Lower leg skin (tissue), 3 donors: ENCODE measurements around the gene KRT3.

ENCODE experiments used
- CTCF ChIP-seq, 3 donors: fragments of 450-650 bp; IDR thresholded peaks; one replicate each; pipeline ENCODE4 v1.5.1; 2016; ENCODE audit warnings: antibody characterized with exemption in 3 of 3, mild to moderate bottlenecking in 3 of 3, moderate library complexity in 2 of 3
- POLR2A ChIP-seq, 2 donors: fragments of 450-650 bp; IDR thresholded peaks; one replicate each; pipeline ENCODE4 v1.6.1; 2016 to 2017; ENCODE audit warnings: antibody characterized with exemption in 2 of 2, mild to moderate bottlenecking in 1 of 2, moderate library complexity in 1 of 2

DNA sequence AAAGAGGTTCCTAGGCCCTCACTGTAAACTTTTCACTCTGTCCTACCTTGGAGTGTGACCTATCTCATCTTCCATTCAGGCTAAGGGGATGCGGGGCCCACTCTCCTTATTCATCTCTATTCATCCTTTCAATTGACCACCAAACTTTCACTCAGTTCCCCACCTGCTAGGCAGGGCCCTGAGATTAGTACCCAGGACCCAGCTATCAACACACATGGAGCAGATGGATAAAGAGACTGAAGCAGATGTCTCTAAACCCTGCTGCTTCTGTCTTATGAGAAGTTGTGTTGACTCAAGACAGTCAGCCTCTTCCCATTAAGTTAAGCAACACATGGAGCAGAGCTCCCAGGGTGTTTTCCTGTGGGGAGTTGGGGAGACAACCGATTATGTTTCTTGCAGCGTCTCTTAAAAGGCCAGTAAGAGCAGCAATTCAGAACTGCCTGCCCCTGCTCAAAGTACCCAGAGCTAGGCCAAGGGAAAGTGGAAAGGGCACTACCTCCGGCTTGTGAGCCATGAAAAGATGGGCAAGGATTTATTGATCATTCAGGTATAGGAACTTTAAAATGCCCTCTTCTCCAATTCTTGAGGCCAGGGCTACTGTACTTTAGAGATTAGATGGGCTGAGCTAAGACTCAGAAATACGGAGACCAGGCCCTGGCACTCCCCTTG, 29.4 kb downstream of the KRT3 start:
- TF ChIP-seq POLR2A (IDR thresholded peaks at IDR 0.05) (no peak), CTCF (IDR thresholded peaks at IDR 0.05) (no peak)
